ENCODE data around the gene ACAP3.

Gene ACAP3

DNA sequence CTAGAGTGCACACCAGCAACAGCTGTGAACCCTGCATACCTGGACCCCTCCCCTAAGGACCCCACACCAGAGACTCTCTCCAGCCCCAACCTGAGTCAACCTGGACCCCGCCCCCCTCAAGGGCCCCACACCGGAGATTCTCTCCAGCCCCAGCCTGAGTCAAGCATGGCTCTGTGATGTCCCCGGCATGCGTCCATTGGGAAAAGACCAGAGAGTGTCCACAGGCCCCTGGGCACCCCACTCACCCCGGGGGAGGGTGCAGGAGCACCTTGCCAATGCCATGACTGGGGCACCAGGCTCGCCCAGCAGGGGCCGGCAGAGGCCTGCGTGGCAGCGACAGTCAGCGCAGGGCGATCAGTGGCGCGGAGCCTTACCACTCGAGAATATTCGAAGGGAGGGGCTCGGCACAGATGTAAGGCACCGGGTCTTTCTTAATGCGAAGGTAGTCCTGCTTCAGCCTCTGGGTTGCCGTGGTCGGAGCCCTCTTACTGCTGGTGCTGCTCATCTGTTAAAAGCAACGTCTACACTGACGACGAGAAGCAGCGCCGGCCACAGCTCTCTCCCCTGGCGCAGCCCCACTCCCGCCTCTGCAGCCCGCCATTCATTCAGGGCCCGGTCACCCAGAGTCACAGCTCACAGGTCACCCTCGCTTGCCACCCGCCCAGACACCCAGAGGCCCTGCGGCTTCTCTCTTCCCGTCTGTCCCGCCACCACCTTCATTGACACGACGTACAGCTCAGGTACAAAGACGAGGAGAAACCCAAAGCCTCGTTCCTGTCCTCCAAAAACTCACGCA, 40.0 kb downstream of the ACAP3 start:
- H3K4me3 ChIP-seq (ENCODE audit: low read depth, low read length) = no peak overlapping the region
- TF ChIP-seq CTCF (IDR thresholded peaks at IDR 0.05; ENCODE audit: low read depth, low read length) = no peak

- H3K4me3 ChIP-seq (ENCODE audit: low read depth, low read length) = peak overlapping the region; percentile 8; the same call in 1 of the 2 replicates
- TF ChIP-seq CTCF (IDR thresholded peaks at IDR 0.05; ENCODE audit: low read depth, low read length) = peak; percentile 53
Measured at GRCh38 chr1:1264868-1265272, 42.9 kb downstream of the ACAP3 start.

DNA sequence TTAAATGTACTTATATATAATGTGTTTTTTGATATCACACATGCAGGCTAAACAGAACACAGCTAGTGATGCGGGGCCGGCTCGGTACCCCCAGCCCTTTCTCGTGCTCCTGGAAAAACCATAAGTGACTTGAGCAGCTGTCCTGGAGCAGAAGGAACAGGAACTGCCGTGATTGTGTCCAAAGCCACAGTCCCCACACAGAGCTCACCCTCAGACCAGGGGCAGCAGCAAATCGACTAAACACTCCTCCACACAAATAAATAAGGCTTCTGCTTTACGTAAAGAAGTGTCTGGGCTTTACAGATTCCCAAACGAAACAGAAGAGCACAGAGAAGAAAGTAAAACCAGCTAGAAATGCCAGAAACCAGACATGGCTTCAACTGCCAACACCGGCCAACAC, 43.7 kb downstream of the ACAP3 start:
- no peak for TF ChIP-seq CTCF (IDR thresholded peaks at IDR 0.05; ENCODE audit: low read depth, low read length)
- H3K4me3 ChIP-seq (ENCODE audit: low read depth, low read length) = peak overlapping the region; percentile 1

- H3K4me3 ChIP-seq (ENCODE audit: low read depth, low read length) = no peak overlapping the region
- no peak for TF ChIP-seq CTCF (IDR thresholded peaks at IDR 0.05; ENCODE audit: low read depth, low read length)
Measured at GRCh38 chr1:1262758-1263157, 45.0 kb downstream of the ACAP3 start.

DNA sequence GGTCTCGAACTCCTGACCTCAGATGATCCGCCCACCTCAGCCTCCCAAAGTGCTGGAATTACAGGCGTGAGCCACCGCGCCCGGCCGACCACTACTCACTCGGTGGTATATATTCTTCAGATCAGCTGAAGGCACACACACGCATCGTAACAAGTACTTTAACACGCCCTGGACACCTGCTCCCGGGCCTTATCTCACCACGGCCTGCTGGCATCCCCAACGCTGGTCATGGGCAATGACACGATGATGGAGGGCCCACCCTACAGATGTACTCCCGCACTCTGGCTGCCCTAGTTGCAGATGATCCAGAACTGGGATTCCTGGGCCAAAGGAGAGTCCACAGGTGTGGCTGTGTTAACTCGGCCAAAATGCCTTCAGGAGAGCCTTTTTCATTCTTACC, 45.7 kb downstream of the ACAP3 start:
- TF ChIP-seq CTCF (IDR thresholded peaks at IDR 0.05; ENCODE audit: low read depth, low read length) = no peak
- no peak overlapping the region for H3K4me3 ChIP-seq (ENCODE audit: low read depth, low read length)

- no peak for TF ChIP-seq CTCF (IDR thresholded peaks at IDR 0.05; ENCODE audit: low read depth, low read length)
- H3K4me3 ChIP-seq (ENCODE audit: low read depth, low read length) = no peak overlapping the region
Measured at GRCh38 chr1:1260843-1261560, 46.7 kb downstream of the ACAP3 start.

DNA sequence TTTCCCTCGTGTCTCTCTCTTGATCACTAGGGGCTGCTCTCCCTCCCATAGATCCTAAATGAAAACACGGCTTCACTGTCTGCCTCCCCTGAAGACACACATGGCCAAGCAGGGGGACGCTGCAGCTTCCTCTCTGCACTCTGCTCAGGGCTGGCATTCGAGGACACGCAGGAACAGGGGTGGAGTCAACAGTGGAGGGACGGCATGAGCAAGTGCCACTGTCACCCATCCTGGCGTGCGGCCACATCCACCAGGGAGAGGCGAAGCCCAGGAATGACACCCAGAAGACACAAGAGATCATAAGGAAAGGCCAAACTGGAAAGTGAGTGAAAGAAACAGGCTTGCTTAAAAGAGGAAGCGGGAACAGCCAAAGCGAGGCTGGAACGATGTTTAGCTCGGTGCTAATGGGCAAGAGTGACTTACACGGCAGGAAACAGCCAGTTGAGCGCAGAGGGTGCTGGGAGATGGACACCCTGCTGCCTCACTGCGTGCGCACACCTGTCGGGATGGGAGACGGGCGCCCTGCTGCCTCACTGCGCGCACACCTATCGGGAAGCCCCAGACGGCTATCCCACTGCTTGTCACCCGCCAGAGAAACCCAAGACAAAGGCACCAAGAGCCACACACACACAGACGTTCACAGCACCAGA, 47.7 kb downstream of the ACAP3 start:
- no peak overlapping the region for H3K4me3 ChIP-seq (ENCODE audit: low read depth, low read length)
- TF ChIP-seq CTCF (IDR thresholded peaks at IDR 0.05; ENCODE audit: low read depth, low read length) = no peak
